OCI-LY3 (cell line): ENCODE measurements around the gene JAKMIP1.

Experiments used
- EZH2phosphoT487 ChIP-seq: fragments of 200-600 bp; shearing (Covaris generic); IDR thresholded peaks from 2 replicates; pipeline ENCODE4 v1.6.1; 2018; ENCODE audit warnings: antibody characterized with exemption, mixed run types, low read depth
- TF ChIP-seq, protein P1 (sequence below): fragments of 200-600, 300-600 bp; sonication (generic); IDR thresholded peaks from 2 replicates; pipeline ENCODE4 v1.5.1; 2014; ENCODE audit warnings: antibody characterized with exemption, low read length, low read depth

- no peak for TF ChIP-seq EZH2phosphoT487
- TF ChIP-seq, protein P1, sequence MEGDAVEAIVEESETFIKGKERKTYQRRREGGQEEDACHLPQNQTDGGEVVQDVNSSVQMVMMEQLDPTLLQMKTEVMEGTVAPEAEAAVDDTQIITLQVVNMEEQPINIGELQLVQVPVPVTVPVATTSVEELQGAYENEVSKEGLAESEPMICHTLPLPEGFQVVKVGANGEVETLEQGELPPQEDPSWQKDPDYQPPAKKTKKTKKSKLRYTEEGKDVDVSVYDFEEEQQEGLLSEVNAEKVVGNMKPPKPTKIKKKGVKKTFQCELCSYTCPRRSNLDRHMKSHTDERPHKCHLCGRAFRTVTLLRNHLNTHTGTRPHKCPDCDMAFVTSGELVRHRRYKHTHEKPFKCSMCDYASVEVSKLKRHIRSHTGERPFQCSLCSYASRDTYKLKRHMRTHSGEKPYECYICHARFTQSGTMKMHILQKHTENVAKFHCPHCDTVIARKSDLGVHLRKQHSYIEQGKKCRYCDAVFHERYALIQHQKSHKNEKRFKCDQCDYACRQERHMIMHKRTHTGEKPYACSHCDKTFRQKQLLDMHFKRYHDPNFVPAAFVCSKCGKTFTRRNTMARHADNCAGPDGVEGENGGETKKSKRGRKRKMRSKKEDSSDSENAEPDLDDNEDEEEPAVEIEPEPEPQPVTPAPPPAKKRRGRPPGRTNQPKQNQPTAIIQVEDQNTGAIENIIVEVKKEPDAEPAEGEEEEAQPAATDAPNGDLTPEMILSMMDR = no peak
Measured at GRCh38 chr4:6062133-6062532, 138.2 kb downstream of the JAKMIP1 start.
